OCI-LY3 (cell line): ENCODE results near the gene MACROD2.

Source experiments
- CTCF ChIP-seq: fragments of 200-600, 300-600 bp; sonication (generic); IDR thresholded peaks from 2 replicates; pipeline ENCODE4 v1.5.1; 2014; ENCODE audit warnings: antibody characterized with exemption, low read length, low read depth
- EZH2phosphoT487 ChIP-seq: fragments of 200-600 bp; shearing (Covaris generic); IDR thresholded peaks from 2 replicates; pipeline ENCODE4 v1.6.1; 2018; ENCODE audit warnings: antibody characterized with exemption, mixed run types, low read depth

DNA sequence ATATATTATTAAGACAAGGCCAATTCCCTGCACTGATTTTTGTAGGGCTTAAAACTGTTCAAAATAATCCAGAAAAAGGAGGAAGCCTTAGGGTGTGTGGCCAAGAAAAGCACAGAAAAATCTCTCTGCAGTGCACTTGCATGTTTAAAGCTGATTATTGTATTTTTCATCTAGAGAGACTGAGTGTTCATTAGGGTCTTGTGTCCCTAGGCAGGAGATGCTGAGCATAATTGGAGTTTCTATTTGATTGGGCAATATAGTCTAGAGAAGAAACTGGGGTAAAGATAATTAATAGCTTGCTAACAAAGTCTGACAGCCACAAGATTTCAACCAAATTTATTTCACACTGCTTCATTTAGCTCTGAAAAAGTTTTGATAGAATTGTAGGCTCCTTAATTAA lies 339.7 kb downstream of the MACROD2 start:
- no peak for TF ChIP-seq CTCF
- no peak for TF ChIP-seq EZH2phosphoT487
